Stomach (tissue), 9 donors: ENCODE data around the gene MZT1. TPM values are rescaled to one million over a fixed set of nuclear protein-coding genes. Genes with fewer than 3 reads are reported as not detected.

Source experiments
- DNase-seq, 2 donors: peaks; one replicate each; pipeline versions ENCODE4 v3.0.0 to v3.0.0-alpha.2; 2013 to 2019
- H3K27ac ChIP-seq, 5 donors: fragments of 200-600 bp in 4 of 5; sonication (generic) in 4 of 5; one replicate each; pipeline ENCODE4 v1.5.1; 2013 to 2019; ENCODE audit warnings: mild to moderate bottlenecking in 1 of 5, moderate library complexity in 1 of 5
- H3K27me3 ChIP-seq, 3 donors: fragments of 200-600 bp; sonication (generic); one replicate each; pipeline ENCODE4 v1.5.1; 2017 to 2019; ENCODE audit warnings: mixed run types in 1 of 3
- H3K36me3 ChIP-seq, 4 donors: fragments of 200-600 bp; sonication (generic); 1 replicate in 3 of 4; 2 replicates in 1 of 4; pipeline ENCODE4 v1.5.1; 2016 to 2019
- H3K4me1 ChIP-seq, 4 donors: fragments of 200-600 bp; sonication (generic); one replicate each; pipeline ENCODE4 v1.5.1; 2016 to 2019
- H3K4me3 ChIP-seq, 4 donors: fragments of 200-600 bp; sonication (generic) in 3 of 4; one replicate each; pipeline ENCODE4 v1.5.1; 2016 to 2019; ENCODE audit warnings: mild to moderate bottlenecking in 1 of 4
- H3K9me3 ChIP-seq, 4 donors: fragments of 200-600 bp; sonication (generic); one replicate each; pipeline ENCODE4 v1.5.1; 2016 to 2019
- EP300 ChIP-seq: sonication (generic); formaldehyde crosslinking; IDR thresholded peaks from one replicate; pipeline ENCODE4 v1.6.1; 2017; ENCODE audit warnings: antibody characterized with exemption
- POLR2A ChIP-seq, 4 donors: fragments of 450-650 bp; IDR thresholded peaks; one replicate each; pipeline ENCODE4 v1.6.1; 2016; ENCODE audit warnings: antibody characterized with exemption in 4 of 4, control low read depth in 2 of 4, mild to moderate bottlenecking in 1 of 4, moderate library complexity in 1 of 4
- POLR2AphosphoS5 ChIP-seq, 3 donors: sonication (generic); formaldehyde crosslinking; IDR thresholded peaks; one replicate each; pipeline ENCODE4 v1.6.1; 2016; ENCODE audit warnings: antibody characterized with exemption in 3 of 3
- WGBS, 5 donors: extraction: QIAGEN DNeasy Blood & Tissue Kit in 3 of 5; methylation state at CpG; one replicate each; pipeline versions ENCODE4 v1.1.5 to v1.1.7; 2013 to 2018; 5-methylcytosine and 5-hydroxymethylcytosine counted together
- intact Hi-C: fragments of 100-400 bp; cut with DNase I; formaldehyde crosslinking; loops from one replicate; pipeline ENCODE4 v1.15.1; 2023; ENCODE audit warnings: low total_unique reads
- polyA plus RNA-seq, 3 donors: library from polyadenylated mRNA; stranded (reverse); fragments of 200-250 nt; gene quantifications; one replicate each; pipeline ENCODE4 v1.2.3, GENCODE V29; 2013
- total RNA-seq, 5 donors: library from RNA; depleted of rRNA; stranded (reverse); fragments of >200 nt; gene quantifications; one replicate each; pipeline versions ENCODE4 v1.1.0 to v1.2.3, GENCODE V29; 2014 to 2016
- TF ChIP-seq, protein P1 (sequence below), 7 experiments: fragments of 450-650 bp in 4 of 7; fragments of 200-600 bp in 3 of 7; sonication (generic) in 3 of 7; IDR thresholded peaks; one replicate each; pipeline ENCODE4 v1.5.1; 2016 to 2019; ENCODE audit warnings: antibody characterized with exemption in 7 of 7, control low read depth in 2 of 7, mild to moderate bottlenecking in 1 of 7
- donor health status: healthy with polysubstance abuse.
- donor health status: Bipolar disorder and iron deficiency.
- donor health status: healthy.

Gene MZT1
- total and polyA plus RNA-seq, 8 donors = 1.2 to 11.7 (median 8.1) TPM; not detected in 1

DNA sequence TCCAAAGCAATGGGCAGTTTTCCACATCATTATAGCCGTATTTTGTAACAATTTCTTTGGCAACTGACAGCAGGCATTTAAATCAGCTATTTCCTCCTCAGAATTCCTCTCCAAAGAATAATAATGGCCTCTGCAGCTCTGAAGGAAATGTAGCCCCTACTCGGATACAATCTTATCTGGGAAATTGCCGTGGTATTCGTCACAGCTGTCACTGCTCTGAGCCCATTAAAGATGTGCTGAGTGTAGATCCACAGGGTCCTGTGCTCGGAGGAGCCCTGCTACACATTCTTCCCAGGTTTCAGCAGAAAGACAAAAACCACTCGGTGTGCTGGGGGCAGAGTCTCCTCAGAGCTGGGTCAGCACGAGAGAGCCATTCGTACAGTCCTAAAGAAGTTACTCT is 33.1 kb downstream of the MZT1 start:
- 57 to 66% (median 59%) methylated on average over 8 of the region's 8 CpGs for whole genome bisulfite sequencing, 5 donors
- intact Hi-C loops = no loop called here
- H3K27ac ChIP-seq = no peak overlapping the region
- H3K4me3 ChIP-seq = no peak overlapping the region
- H3K27me3 ChIP-seq = no peaks in the 10 kb centered on the region
- H3K4me1 ChIP-seq = no peaks in the 10 kb centered on the region
- TF ChIP-seq, protein P1, sequence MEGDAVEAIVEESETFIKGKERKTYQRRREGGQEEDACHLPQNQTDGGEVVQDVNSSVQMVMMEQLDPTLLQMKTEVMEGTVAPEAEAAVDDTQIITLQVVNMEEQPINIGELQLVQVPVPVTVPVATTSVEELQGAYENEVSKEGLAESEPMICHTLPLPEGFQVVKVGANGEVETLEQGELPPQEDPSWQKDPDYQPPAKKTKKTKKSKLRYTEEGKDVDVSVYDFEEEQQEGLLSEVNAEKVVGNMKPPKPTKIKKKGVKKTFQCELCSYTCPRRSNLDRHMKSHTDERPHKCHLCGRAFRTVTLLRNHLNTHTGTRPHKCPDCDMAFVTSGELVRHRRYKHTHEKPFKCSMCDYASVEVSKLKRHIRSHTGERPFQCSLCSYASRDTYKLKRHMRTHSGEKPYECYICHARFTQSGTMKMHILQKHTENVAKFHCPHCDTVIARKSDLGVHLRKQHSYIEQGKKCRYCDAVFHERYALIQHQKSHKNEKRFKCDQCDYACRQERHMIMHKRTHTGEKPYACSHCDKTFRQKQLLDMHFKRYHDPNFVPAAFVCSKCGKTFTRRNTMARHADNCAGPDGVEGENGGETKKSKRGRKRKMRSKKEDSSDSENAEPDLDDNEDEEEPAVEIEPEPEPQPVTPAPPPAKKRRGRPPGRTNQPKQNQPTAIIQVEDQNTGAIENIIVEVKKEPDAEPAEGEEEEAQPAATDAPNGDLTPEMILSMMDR (IDR thresholded peaks at IDR 0.05) = no peak
- no peak for TF ChIP-seq EP300
- no peak for TF ChIP-seq POLR2A (IDR thresholded peaks at IDR 0.05)
- no peak for TF ChIP-seq POLR2AphosphoS5 (IDR thresholded peaks at IDR 0.05)
- peaks cover 0 to 8% (median 6%) of the 10 kb centered on the region in 4 donors for H3K9me3 ChIP-seq
- no peaks in the 10 kb centered on the region for H3K36me3 ChIP-seq
- DNase-seq = no peak

DNA sequence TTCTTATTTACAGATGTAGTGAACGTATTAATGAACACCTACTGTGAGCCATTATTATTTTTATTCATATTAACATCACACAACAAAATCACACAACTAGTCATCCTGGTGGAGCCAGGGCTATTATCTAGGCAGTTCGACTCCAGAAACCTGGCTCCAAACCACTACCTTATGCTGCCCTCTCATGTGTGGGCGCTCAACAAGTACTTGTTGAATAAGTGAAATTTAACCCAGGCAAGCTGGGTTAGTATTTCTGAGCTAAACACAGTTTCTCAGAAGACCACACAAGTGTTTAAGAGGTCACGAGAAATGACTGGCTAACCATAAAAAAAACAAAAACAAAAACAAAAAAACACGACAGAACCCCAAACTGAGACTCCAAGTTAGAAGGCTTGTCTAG is 33.6 kb downstream of the MZT1 start:
- Histone ChIP-seq H3K36me3 (no peaks in the 10 kb centered on the region), H3K4me1 (no peaks in the 10 kb centered on the region), H3K9me3 (peaks cover 0 to 8% (median 6%) of the 10 kb centered on the region in 4 donors), H3K27ac (no peak overlapping the region), H3K4me3 (no peak overlapping the region), H3K27me3 (no peaks in the 10 kb centered on the region)
- no peak for DNase-seq
- 77 to 87% (median 82%) methylated on average over 5 of the region's 5 CpGs for WGBS, 5 donors
- intact Hi-C loops = no loop called here
- no peak for TF ChIP-seq POLR2AphosphoS5 (IDR thresholded peaks at IDR 0.05)
- TF ChIP-seq, protein P1 (IDR thresholded peaks at IDR 0.05) = no peak
- no peak for TF ChIP-seq POLR2A (IDR thresholded peaks at IDR 0.05)
- TF ChIP-seq EP300 = no peak

DNA sequence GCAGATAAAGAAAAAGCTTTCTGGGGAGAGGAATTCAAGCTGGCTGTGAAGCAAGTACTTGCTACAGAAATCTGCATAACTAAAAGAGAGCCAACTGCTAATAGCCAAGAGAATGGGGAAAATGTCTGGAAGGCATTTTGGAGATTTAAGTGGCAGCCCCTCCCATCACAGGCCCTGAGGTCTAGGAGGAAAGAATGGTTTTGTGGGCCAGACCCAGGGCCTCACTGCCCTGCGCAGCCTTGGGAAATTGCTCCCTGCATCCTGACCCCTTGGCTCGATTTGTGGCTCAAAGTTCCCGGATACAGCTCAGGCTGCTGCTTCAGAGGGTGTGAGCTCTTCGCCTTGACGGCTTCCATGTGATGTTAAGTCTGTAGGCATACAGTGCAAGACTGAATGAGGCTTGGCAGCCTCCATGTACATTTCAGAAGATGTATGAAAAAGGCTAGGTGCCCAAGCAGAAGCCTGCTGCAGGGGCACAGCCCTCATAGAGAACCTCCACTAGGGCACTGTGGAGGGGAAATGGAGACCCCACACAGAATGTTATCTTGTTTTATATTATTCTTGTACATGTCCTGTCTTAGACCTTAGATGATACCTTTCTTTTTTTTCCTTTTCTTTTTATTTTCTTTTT is 34.4 kb downstream of the MZT1 start:
- WGBS, 5 donors = 52 to 84% (median 76%) methylated on average over 3 to 5 of the region's 5 CpGs
- H3K4me3 ChIP-seq = no peak overlapping the region
- peaks cover 0 to 8% (median 6%) of the 10 kb centered on the region in 4 donors for H3K9me3 ChIP-seq
- no peaks in the 10 kb centered on the region for H3K27me3 ChIP-seq
- H3K36me3 ChIP-seq = no peaks in the 10 kb centered on the region
- intact Hi-C loops = no loop called here
- no peak overlapping the region for H3K27ac ChIP-seq
- TF ChIP-seq POLR2A (IDR thresholded peaks at IDR 0.05) = no peak
- no peak for TF ChIP-seq EP300
- TF ChIP-seq, protein P1 (IDR thresholded peaks at IDR 0.05) = no peak
- no peak for TF ChIP-seq POLR2AphosphoS5 (IDR thresholded peaks at IDR 0.05)
- no peak for DNase-seq
- H3K4me1 ChIP-seq = no peaks in the 10 kb centered on the region

DNA sequence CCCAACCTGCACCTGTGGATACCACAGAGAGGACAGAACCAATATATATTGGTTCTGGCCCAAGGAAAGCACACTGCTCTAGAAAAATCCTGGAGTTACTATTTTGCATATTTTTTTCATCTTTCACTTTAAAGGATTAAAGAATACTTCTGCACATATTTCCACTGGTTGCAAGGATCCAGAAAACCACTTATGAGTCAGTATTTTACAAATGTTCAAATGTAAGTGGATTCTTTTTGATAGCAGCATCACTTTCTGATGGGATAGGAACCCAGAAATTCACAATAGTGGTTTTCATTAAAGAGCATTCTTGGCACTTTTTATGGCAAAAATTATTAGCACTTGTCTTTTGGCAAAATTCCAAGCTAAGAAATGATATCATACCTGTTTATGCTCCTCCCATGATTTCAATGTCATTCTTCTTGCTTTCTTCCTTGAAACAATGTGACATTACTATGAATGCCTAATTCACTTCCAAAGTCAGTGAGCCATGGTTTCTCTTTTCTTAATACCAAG is 38.2 kb downstream of the MZT1 start:
- H3K4me3 ChIP-seq = no peak overlapping the region
- H3K4me1 ChIP-seq = no peaks in the 10 kb centered on the region
- DNase-seq = no peak
- H3K27ac ChIP-seq = no peak overlapping the region
- no peaks in the 10 kb centered on the region for H3K36me3 ChIP-seq
- H3K27me3 ChIP-seq = no peaks in the 10 kb centered on the region
- intact Hi-C loops = no loop called here
- TF ChIP-seq, protein P1 (IDR thresholded peaks at IDR 0.05) = no peak
- TF ChIP-seq POLR2A (IDR thresholded peaks at IDR 0.05) (no peak), EP300 (no peak), POLR2AphosphoS5 (IDR thresholded peaks at IDR 0.05) (no peak)
- peaks cover 0 to 8% (median 6%) of the 10 kb centered on the region in 4 donors for H3K9me3 ChIP-seq
